ENCODE results near the gene POLRMT.

DNA sequence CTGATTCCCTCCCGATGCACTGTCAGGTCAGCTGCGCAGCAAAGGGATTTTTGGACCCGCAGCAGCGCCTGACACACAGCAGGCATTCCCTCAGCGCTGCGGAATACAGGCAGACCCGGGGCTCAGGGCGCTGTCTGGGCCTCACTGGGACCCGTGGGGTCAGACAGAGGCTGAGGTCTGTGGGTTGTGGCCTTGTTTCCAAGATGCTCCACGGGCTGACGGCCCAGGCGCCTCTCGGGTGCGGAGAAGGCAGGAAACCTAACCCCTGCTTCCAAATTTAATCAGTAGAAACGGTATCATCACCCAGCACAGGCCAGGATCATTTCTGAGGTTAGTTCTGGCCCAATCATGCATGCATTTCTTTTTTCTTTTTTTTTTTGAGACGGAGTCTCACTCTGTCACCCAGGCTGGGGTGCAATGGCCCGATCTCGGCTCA lies 30.4 kb upstream of the POLRMT start:
- no peak for TF ChIP-seq CTCF (IDR thresholded peaks at IDR 0.05)
- no peak for TF ChIP-seq POLR2A (IDR thresholded peaks at IDR 0.05)
